ENCODE results near the gene KMT5C.

Gene KMT5C

DNA sequence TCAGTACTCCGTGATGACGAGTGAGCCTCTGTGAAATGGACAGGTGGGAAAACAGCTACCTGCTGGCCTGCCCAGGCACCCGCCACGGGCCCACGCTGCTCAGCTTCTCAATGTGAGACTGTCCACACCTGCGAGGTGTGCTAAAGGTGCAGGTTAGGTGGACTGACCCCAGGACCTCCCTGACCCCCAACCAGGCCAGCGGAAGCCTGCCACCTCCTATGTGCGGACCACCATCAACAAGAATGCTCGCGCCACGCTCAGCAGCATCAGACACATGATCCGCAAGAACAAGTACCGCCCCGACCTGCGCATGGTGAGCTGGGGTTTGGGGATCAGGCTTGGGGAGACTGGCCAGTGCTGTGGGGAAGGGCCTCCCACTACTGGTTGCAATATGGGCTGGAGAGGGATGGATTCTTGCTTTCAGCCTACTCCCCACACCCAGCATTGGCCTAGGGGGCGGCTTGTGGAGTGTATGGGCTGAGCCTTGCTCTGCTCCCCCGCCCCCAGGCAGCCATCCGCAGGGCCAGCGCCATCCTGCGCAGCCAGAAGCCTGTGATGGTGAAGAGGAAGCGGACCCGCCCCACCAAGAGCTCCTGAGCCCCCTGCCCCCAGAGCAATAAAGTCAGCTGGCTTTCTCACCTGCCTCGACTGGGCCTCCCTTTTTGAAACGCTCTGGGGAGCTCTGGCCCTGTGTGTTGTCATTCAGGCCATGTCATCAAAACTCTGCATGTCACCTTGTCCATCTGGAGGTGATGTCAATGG, 48.2 kb downstream of the KMT5C start:
- Mint-ChIP-seq H3K4me1 (peaks cover 41 to 67% of the 10 kb centered on the region in 2 donors), H3K36me3 (peaks cover 42 to 58% of the 10 kb centered on the region in 2 donors), H3K27ac (peak overlapping the region; percentile 99), H3K27me3 (no peaks in the 10 kb centered on the region), H3K4me3 (peak overlapping the region; percentile 95 to 98), H3K9me3 (no peaks in the 10 kb centered on the region)
- ATAC-seq (replicated peaks): no peak
- DNase-seq: no peak

DNA sequence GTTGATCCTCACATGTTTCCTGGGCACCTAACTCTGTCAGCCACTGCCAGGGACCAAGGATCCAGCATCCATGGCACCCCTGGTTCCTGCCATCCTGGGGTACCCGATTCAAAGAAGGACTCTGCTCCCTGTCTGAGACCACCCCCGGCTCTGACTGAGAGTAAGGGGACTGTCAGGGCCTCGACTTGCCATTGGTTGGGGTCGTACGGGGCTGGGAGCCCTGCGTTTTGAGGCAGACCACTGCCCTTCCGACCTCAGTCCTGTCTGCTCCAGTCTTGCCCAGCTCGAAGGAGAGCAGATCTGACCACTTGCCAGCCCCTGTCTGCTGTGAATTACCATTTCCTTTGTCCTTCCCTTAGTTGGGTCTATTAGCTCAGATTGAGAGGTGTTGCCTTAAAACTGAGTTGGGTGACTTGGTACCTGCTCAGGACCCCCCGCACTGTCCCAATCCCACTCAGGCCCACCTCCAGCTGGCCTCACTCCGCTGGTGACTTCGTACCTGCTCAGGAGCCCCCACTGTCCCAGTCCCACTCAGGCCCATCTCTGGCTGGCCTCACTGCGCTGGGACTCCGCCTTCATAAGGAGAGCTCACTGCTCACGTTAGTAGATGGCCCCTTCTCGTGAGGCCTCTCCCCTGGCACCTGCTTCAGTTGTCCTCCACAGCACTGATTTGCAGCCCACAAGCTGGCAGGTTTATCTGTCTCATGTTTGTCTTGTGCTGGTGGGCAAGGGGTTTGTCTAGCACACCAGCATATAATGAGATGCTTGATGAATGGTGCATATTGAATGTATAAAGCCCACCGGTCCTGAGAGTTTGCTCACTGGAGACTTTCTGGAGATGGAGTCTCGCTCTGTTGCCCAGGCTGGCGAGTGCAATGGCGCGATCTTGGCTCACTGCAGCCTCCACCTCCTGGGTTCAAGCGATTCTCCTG, 50.0 kb downstream of the KMT5C start:
- Mint-ChIP-seq H3K27me3 (no peaks in the 10 kb centered on the region), H3K9me3 (no peaks in the 10 kb centered on the region), H3K36me3 (peaks cover 43 to 64% of the 10 kb centered on the region in 2 donors), H3K27ac (peak overlapping the region; percentile 87), H3K4me3 (peak overlapping the region; percentile 58 to 66), H3K4me1 (peaks cover 36 to 62% of the 10 kb centered on the region in 2 donors)
- DNase-seq (no peak), ATAC-seq (replicated peaks) (no peak)

DNA sequence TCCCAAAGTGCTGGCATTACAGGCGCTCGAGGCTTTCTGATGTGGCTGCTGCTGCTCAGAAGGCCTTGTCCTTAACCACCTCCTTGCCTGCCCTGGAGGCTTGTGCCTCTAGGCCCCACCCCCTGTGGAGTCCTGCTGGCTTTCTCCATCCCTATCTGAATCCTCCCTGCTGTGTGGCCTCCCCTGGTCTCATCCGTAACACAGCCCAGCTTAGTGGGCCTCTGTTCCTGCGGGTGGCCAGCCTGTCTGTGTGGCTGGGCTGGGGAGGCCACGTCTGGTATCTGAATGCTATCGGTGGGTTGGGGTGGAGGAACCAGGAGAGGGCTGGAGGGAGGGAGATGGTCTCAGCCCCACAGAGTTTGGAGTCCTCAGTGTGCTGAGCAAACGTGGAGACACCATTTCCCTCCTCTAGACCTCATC, 50.8 kb downstream of the KMT5C start:
- no peak overlapping the region for H3K4me3 Mint-ChIP-seq
- peak overlapping the region; percentile 87 for H3K27ac Mint-ChIP-seq
- H3K36me3 Mint-ChIP-seq: peaks cover 43 to 64% of the 10 kb centered on the region in 2 donors
- ATAC-seq (replicated peaks) (no peak), DNase-seq (no peak)
- peaks cover 33 to 57% of the 10 kb centered on the region in 2 donors for H3K4me1 Mint-ChIP-seq
- no peaks in the 10 kb centered on the region for H3K9me3 Mint-ChIP-seq
- no peaks in the 10 kb centered on the region for H3K27me3 Mint-ChIP-seq

DNA sequence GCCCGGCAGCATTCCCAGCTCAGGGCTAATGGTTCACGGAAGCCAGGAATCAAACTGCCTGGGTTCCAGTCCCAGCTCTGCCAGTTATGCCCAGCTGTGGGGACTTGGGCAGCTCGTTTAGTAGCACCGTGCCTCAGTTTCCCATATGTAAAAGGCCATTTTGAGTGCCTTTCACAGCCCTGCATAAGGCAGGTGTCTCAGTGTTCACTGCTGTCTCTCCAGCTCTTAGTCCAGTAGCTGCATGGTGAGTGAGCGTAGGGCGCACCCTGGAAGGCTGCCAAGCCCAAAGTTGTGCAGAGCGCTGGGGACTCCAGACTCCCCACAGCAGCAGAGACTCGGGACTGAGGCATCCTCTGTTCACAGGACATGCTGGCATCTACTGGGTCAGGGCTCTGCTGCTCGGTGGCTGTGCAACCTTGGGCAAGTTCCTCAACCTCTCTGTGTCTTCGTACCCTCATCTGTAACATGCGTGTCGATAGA, 51.6 kb downstream of the KMT5C start:
- DNase-seq (no peak), ATAC-seq (replicated peaks) (peak in 1 of 2 donors; percentile 8)
- H3K4me3 Mint-ChIP-seq: no peak overlapping the region
- H3K36me3 Mint-ChIP-seq: peaks cover 36 to 57% of the 10 kb centered on the region in 2 donors
- no peaks in the 10 kb centered on the region for H3K9me3 Mint-ChIP-seq
- no peaks in the 10 kb centered on the region for H3K27me3 Mint-ChIP-seq
- H3K4me1 Mint-ChIP-seq: peaks cover 28 to 57% of the 10 kb centered on the region in 2 donors
- no peak overlapping the region for H3K27ac Mint-ChIP-seq

DNA sequence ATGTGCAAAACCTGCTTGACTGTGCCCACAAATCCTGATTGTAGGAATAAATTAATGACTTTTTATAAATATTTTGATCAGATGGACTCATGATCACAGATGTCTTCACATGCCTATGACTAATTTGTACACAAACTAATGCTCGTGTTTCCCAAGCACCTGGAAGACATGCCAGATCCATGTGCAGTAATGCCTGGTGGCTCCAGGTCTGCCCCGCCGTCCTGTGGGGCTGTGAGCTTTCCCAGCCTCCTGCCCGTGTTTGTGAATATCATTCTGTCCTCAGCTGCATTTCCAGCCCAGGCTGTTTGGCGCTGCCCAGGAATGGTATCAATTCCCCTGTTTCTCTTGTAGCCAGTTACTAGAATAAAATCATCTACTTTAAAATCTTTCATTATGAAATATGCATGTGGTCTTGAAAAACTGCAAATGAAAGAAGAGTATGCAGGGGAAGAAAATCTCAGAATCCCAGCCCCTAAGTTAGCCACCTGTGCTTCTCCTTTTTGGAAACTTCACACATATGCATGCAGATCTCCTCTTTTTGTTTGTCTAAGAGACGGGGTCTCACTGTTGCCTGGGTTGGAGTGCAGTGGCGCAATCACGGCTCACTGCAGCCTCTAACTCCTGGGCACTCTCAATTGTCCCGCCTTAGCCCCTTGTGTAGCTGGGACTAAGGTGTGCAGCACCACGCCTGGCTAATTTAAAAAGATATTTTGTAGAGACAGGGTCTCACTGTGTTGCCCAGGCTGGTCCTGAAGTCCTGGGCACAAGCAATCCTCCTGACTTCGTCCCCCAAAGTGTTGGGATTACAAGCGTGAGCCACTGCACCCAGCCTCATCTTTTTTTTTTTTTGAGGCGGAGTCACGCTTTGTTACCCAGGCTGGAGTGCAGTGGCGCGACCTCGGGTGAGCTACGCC, 52.3 kb downstream of the KMT5C start:
- DNase-seq: no peak
- Mint-ChIP-seq H3K27ac (peak overlapping the region; percentile 65), H3K27me3 (no peaks in the 10 kb centered on the region), H3K4me1 (peaks cover 24 to 50% of the 10 kb centered on the region in 2 donors), H3K9me3 (no peaks in the 10 kb centered on the region), H3K36me3 (peaks cover 29 to 50% of the 10 kb centered on the region in 2 donors), H3K4me3 (no peak overlapping the region)
- ATAC-seq (replicated peaks): peak in 1 of 2 donors; percentile 15

DNA sequence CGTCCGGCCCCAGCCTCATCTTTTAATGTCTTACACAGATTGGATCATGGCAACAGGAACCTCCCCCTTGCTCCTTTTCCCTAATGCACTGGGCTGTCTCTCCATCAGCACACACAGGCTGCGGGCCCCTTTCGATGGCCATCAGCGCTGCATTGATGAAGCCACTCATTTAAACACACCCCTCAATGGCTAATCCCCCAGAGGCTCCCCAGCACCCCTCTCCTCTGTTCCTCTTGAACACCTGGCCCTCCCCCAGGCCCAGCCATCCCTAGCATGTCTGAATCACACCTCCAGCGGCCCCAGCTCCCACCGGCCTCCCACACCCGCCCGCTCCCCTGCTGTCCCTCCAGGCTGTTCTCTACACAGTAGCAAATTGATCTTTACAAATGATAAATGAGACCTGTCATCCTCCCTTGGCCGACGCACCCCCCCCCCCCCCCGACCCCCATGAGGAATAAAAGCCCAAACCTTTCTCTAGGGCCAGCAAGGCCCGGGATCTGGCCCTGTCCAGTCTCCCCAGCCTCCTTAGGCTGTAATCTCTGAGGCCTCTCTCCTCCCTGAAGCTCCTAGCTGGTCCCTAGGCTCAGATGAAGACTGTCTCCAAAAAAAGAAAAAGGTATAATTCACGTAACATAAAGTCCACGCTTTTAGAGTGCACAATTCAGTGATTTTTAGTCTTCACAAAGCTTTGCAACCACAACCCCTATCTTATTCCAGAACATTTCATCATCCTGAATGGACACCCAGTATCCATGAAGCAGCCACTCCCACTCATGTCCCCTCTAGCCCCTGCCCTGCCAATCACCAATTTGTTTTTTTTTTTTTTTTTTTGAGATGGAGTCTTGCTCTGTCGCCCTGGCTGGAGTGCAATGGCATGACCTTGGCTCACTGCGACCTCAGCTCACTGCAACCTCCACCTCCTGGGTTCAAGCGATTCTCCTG, 53.4 kb downstream of the KMT5C start:
- ATAC-seq (replicated peaks) (peak in 1 of 2 donors; percentile 11), DNase-seq (no peak)
- no peaks in the 10 kb centered on the region for H3K9me3 Mint-ChIP-seq
- peaks cover 23 to 43% of the 10 kb centered on the region in 2 donors for H3K36me3 Mint-ChIP-seq
- no peak overlapping the region for H3K4me3 Mint-ChIP-seq
- H3K27me3 Mint-ChIP-seq: no peaks in the 10 kb centered on the region
- peak overlapping the region; percentile 90 for H3K27ac Mint-ChIP-seq
- peaks cover 19 to 40% of the 10 kb centered on the region in 2 donors for H3K4me1 Mint-ChIP-seq
